ENCODE data around the gene FNTB. TPM values are rescaled to one million over a fixed set of nuclear protein-coding genes. Genes with fewer than 3 reads are reported as not detected.

Gene FNTB
- polyA plus RNA-seq, 5 donors = 24.4 to 32.6 (median 30.9) TPM

GRCh38 chr14:64974563-64974962, 12.1 kb upstream of the FNTB start:
- no peak for DNase-seq

GRCh38 chr14:64979336-64980074, 7.2 kb upstream of the FNTB start:
- DNase-seq = no peak

GRCh38 chr14:64983439-64984310, 3.0 kb upstream of the FNTB start:
- DNase-seq = no peak

GRCh38 chr14:64987438-64987767, 708 bp downstream of the FNTB start:
- DNase-seq = no peak

- DNase-seq = no peak
Observed at GRCh38 chr14:64990296-64990695, 3.6 kb downstream of the FNTB start.

GRCh38 chr14:64990939-64991338, 4.2 kb downstream of the FNTB start:
- DNase-seq = no peak

GRCh38 chr14:64992328-64992885, 5.7 kb downstream of the FNTB start:
- no peak for DNase-seq

GRCh38 chr14:64993266-64993930, 6.7 kb downstream of the FNTB start:
- no peak for DNase-seq

GRCh38 chr14:64994540-64994939, 7.8 kb downstream of the FNTB start:
- DNase-seq = no peak

GRCh38 chr14:64995291-64995690, 8.6 kb downstream of the FNTB start:
- DNase-seq = no peak

GRCh38 chr14:64997108-64997794, 10.6 kb downstream of the FNTB start:
- no peak for DNase-seq

- no peak for DNase-seq
Observed at GRCh38 chr14:64998455-64998931, 11.8 kb downstream of the FNTB start.

- no peak for DNase-seq
Observed at GRCh38 chr14:65000898-65001591, 14.3 kb downstream of the FNTB start.

- DNase-seq = no peak
Observed at GRCh38 chr14:65001723-65002122, 15.0 kb downstream of the FNTB start.

- no peak for DNase-seq
Observed at GRCh38 chr14:65002586-65003210, 16.0 kb downstream of the FNTB start.

GRCh38 chr14:65003394-65003793, 16.7 kb downstream of the FNTB start:
- no peak for DNase-seq

GRCh38 chr14:65006261-65006721, 19.6 kb downstream of the FNTB start:
- no peak for DNase-seq

GRCh38 chr14:65007202-65007601, 20.5 kb downstream of the FNTB start:
- DNase-seq = no peak

GRCh38 chr14:65010211-65010931, 23.7 kb downstream of the FNTB start:
- DNase-seq = no peak

GRCh38 chr14:65011538-65011937, 24.8 kb downstream of the FNTB start:
- no peak for DNase-seq
